HAP-1 (cell line): ENCODE results near the gene UBR4.

Experiments used
- DNase-seq, 2 experiments: peaks; one replicate each; pipeline ENCODE4 v3.0.0-alpha.2; 2016 to 2020; ENCODE audit warnings: low spot score in 2 of 2
- H3K27me3 ChIP-seq: fragments of 250-450 bp; sonication (Bioruptor Pico); 2 replicates; pipeline ENCODE4 v1.5.1; 2020; ENCODE audit warnings: low read depth, mild to moderate bottlenecking, moderate library complexity
- H3K36me3 ChIP-seq: fragments of 250-450 bp; sonication (Bioruptor Pico); replicated peaks from 2 replicates; pipeline ENCODE4 v1.5.1; 2020; ENCODE audit warnings: mild to moderate bottlenecking
- H3K4me1 ChIP-seq: fragments of 250-450 bp; sonication (Bioruptor Pico); 2 replicates; pipeline ENCODE4 v1.5.1; 2020; ENCODE audit warnings: mild to moderate bottlenecking
- H3K4me3 ChIP-seq: fragments of 250-450 bp; sonication (Bioruptor Pico); 2 replicates; pipeline ENCODE4 v1.5.1; 2020; ENCODE audit warnings: mild to moderate bottlenecking, moderate library complexity
- H3K9me3 ChIP-seq: fragments of 250-450 bp; sonication (Bioruptor Pico); 2 replicates; pipeline ENCODE4 v1.5.1; 2020; ENCODE audit warnings: mild to moderate bottlenecking, moderate library complexity
- in situ Hi-C: fragments of 300-500 bp; cut with MboI; formaldehyde crosslinking; loops from 3 replicates; pipeline ENCODE4 v1.14.3; 2020; ENCODE audit warnings: low sequenced_read_pairs, inconsistent platforms, mixed read lengths

The UBR4 gene

GRCh38 chr1:19079541-19080472 is 130.3 kb downstream of the UBR4 start:
- H3K9me3 ChIP-seq = no peaks in the 10 kb centered on the region
- in situ Hi-C loops = no loop called here
- H3K4me3 ChIP-seq = no peak overlapping the region
- H3K27me3 ChIP-seq = no peaks in the 10 kb centered on the region
- H3K36me3 ChIP-seq = peaks cover 99% of the 10 kb centered on the region
- H3K4me1 ChIP-seq = no peaks in the 10 kb centered on the region
- no peak for DNase-seq

DNA sequence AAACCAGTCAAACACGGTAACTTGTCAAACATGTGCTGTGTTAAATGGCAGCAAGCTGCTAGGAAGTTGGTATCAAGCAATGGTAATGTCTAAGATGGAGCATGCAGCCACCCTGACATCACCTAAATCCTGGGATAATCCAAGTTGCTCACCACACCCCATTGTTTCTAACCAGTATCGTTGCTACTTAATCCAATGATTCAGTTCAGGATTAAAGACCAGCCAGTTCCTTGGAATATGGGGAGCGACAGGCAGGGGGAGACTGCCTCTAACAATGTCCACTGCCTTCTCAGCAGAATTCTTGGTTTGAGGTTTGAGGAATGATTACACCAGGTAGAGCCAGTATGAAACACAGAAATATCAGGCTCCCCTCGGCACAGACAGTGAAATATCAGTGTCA is 131.5 kb downstream of the UBR4 start:
- H3K27me3 ChIP-seq = no peaks in the 10 kb centered on the region
- H3K4me1 ChIP-seq = no peaks in the 10 kb centered on the region
- DNase-seq = no peak
- in situ Hi-C loops = no loop called here
- no peak overlapping the region for H3K4me3 ChIP-seq
- H3K36me3 ChIP-seq = peaks cover 99% of the 10 kb centered on the region
- H3K9me3 ChIP-seq = no peaks in the 10 kb centered on the region

DNA sequence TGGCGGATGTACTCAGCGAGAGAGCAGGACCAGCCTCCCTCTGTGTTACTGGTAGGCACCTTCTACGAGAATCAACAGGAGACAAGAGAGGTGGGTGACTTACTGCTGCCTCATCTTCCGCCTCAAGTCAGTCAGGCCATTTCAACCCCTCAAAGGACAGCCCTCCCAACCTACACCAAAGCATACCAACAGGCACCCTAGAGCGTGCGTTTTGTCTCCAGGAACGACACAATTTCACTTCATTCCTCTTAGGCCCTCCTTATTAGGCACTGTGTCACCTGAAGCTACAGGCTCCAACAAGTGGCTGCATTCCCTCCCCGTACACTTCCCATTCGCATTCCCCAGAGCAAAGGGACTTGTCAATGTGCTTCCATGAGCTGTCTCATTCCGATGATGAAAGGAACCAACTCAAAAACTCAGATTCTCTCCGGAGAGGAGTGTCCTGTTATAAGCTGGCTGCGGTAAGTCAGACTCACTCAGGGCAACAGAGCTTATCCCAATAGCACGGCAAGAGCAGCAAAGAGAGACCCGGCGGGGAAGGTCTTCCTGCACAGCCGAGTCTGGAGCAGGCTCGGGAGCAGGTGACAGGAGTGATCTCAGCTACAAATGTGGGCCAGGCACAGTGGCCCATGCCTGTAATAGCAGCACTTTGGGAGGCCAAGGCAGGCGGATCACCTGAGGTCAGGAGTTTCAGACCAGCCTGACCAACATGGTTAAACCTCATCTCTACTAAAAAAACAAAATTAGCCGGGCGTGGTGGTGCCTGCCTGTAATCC is 133.0 kb downstream of the UBR4 start:
- in situ Hi-C loops = no loop called here
- Histone ChIP-seq H3K36me3 (peaks cover 89% of the 10 kb centered on the region), H3K9me3 (no peaks in the 10 kb centered on the region), H3K4me1 (no peaks in the 10 kb centered on the region), H3K27me3 (no peaks in the 10 kb centered on the region), H3K4me3 (no peak overlapping the region)
- DNase-seq = no peak

DNA sequence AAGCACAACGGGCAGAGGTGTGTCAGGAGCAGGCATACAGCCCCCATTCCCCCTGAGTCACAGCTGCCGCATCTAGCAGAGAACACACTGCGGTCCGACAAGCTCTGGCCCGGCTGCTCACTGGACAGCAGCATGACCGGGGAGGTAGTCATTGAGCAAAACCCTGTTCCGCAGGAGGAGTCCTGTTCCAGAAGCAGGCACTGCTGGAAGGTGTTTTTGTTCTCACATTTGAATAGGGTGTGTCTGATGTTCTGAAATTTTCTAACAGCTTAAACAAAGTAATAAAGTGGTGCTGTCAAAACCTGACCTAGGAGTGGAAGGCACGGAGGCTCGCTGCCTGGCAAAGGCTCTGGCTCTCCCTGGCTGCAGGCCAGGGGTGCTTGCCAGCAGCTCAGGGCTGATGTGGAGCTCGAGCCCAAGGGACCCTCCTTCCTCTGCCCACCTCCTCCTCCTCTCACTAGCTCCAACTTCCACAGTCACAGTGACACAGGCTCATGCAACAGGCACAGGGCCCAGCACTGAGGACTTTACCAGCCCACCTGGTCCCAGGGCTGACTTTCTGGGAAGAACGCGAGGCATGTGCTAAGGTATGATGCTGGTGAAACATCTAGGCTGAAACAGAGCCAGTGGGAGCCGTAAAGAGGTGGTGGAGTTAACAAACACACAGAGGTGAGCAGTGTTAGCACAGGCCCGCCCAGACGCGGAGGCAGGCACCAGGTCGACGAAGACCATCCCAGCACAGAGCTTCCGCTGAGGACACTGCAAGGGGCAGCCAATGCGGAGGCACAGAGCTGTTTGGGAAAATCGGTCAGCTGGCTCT is 135.0 kb downstream of the UBR4 start:
- no peaks in the 10 kb centered on the region for H3K4me1 ChIP-seq
- in situ Hi-C loops = no loop called here
- no peak overlapping the region for H3K4me3 ChIP-seq
- H3K9me3 ChIP-seq = no peaks in the 10 kb centered on the region
- no peaks in the 10 kb centered on the region for H3K27me3 ChIP-seq
- peaks cover 69% of the 10 kb centered on the region for H3K36me3 ChIP-seq
- no peak for DNase-seq

GRCh38 chr1:19074361-19074901 is 135.6 kb downstream of the UBR4 start:
- Histone ChIP-seq H3K27me3 (no peaks in the 10 kb centered on the region), H3K36me3 (peaks cover 63% of the 10 kb centered on the region), H3K4me3 (no peak overlapping the region), H3K4me1 (no peaks in the 10 kb centered on the region), H3K9me3 (no peaks in the 10 kb centered on the region)
- in situ Hi-C loops = no loop called here
- DNase-seq = no peak

DNA sequence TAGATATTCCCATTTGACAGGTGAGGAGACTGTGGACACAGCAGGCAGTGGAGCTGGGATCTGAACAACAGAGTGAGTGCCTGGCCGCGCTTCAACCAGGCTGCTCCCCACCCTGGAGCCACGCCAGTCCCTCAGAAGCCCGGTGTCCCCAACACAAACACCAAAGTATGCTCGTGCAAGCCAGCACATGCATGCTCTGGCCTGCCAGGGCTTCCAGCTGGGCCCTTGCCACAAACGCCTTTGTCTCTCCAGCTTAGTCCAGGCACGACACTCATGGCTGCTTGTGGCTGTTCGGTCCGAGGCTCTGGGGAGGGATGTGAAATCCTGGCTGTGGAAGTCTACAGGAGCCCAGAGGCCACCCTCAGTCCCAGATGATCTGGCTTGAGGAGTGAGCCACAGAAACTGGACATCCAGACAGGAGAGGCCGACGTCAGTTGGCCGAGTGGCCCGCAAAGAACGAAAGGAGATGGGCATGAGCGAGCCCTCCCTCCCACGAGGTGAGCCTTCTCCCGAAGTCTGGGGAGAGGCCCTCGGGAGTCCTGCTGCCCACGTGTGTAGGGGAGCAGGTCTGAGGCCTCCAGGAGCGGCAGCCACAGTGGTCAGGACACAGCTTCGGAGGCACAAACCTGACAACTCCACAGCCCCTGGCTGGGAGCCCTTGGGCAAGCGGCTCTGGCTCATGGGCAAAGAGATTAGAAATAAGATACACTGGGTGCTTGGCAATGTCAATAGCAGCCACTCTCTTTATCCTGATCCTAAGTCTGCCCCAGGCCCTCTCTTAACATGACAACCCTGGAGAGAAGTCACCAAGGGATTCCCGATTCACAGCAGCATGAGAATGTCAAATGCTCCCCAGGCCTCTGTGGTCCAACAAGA is 136.5 kb downstream of the UBR4 start:
- in situ Hi-C loops = no loop called here
- H3K4me3 ChIP-seq = no peak overlapping the region
- no peaks in the 10 kb centered on the region for H3K27me3 ChIP-seq
- no peaks in the 10 kb centered on the region for H3K4me1 ChIP-seq
- no peaks in the 10 kb centered on the region for H3K9me3 ChIP-seq
- H3K36me3 ChIP-seq = peaks cover 55% of the 10 kb centered on the region
- no peak for DNase-seq

- no peaks in the 10 kb centered on the region for H3K27me3 ChIP-seq
- no peak overlapping the region for H3K4me3 ChIP-seq
- in situ Hi-C loops = no loop called here
- no peaks in the 10 kb centered on the region for H3K4me1 ChIP-seq
- DNase-seq = no peak
- H3K36me3 ChIP-seq = peaks cover 44% of the 10 kb centered on the region
- no peaks in the 10 kb centered on the region for H3K9me3 ChIP-seq
Measured at GRCh38 chr1:19072285-19072981, 137.6 kb downstream of the UBR4 start.

GRCh38 chr1:19071674-19072281 is 138.3 kb downstream of the UBR4 start:
- Histone ChIP-seq H3K4me1 (no peaks in the 10 kb centered on the region), H3K36me3 (peaks cover 37% of the 10 kb centered on the region), H3K9me3 (no peaks in the 10 kb centered on the region), H3K4me3 (no peak overlapping the region), H3K27me3 (no peaks in the 10 kb centered on the region)
- DNase-seq = no peak
- in situ Hi-C loops = no loop called here

DNA sequence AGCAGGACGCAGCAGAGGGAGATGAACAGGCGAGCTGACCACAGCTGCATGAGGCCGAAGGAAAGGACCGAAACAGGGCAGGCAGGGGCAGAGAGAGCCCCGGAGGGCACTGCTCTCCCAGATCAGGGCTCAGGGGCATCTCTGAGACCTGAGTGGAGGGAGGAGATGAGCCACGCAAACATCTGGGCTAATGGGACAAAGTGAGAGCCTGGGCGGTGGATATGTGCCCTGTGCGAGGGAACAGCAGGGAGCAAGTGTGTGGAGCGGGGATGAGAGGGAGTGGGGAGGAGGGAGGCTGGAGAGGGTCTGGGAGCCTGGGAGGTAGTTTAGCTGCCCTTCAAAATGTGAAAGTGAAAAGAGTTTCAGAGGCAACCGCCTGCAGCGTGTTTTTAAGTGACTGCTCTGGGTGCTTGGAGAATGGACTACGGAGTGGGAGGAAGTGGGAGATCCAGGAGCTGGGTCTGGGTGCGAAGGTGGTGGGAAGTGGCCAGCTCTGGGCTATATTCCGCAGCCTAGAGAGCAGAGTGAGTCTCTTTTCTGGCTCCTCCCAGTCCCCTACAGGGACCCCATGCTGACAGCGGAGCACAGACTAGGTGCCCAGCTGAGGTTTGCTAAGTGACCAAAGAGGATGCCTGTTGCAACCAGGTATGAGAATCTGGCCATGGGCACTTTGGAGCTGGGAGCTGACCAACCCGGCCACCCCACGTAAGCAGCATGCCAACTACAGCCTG is 139.0 kb downstream of the UBR4 start:
- Histone ChIP-seq H3K27me3 (no peaks in the 10 kb centered on the region), H3K9me3 (no peaks in the 10 kb centered on the region), H3K4me3 (no peak overlapping the region), H3K4me1 (no peaks in the 10 kb centered on the region), H3K36me3 (peaks cover 30% of the 10 kb centered on the region)
- DNase-seq = no peak
- in situ Hi-C loops = no loop called here

GRCh38 chr1:19070197-19070651 is 139.8 kb downstream of the UBR4 start:
- H3K4me1 ChIP-seq = no peaks in the 10 kb centered on the region
- H3K9me3 ChIP-seq = no peaks in the 10 kb centered on the region
- no peaks in the 10 kb centered on the region for H3K27me3 ChIP-seq
- in situ Hi-C loops = no loop called here
- no peak for DNase-seq
- H3K36me3 ChIP-seq = peaks cover 22% of the 10 kb centered on the region
- H3K4me3 ChIP-seq = no peak overlapping the region

GRCh38 chr1:19068639-19069276 is 141.3 kb downstream of the UBR4 start:
- DNase-seq = no peak

More at GRCh38 chr1:19068639-19069276, 141.3 kb downstream of the UBR4 start:
- H3K36me3 ChIP-seq = peaks cover 7% of the 10 kb centered on the region
- H3K9me3 ChIP-seq = no peaks in the 10 kb centered on the region
- in situ Hi-C loops = no loop called here
- H3K27me3 ChIP-seq = no peaks in the 10 kb centered on the region
- no peaks in the 10 kb centered on the region for H3K4me1 ChIP-seq
- no peak overlapping the region for H3K4me3 ChIP-seq
